ENCODE results near the gene QRFP.

Gene QRFP

GRCh38 chr9:130847306-130848217 is 49.0 kb downstream of the QRFP start:
- DNase-seq = no peak

GRCh38 chr9:130846487-130847305 is 49.9 kb downstream of the QRFP start:
- DNase-seq = no peak

GRCh38 chr9:130845901-130846481 is 50.6 kb downstream of the QRFP start:
- no peak for DNase-seq

- DNase-seq = no peak
These were observed 51.4 kb downstream of the QRFP start for GRCh38 chr9:130845254-130845653.

GRCh38 chr9:130844044-130844451 is 52.6 kb downstream of the QRFP start:
- DNase-seq = no peak

- DNase-seq = no peak
These were observed 53.3 kb downstream of the QRFP start for GRCh38 chr9:130843049-130843908.

Data from SHP77 treated with DMSO at 0.1 percent for 48 hours (cell line).